HepG2 (cell line): Measurements from ENCODE around the gene ASXL1. TPM values are rescaled to one million over a fixed set of nuclear protein-coding genes. Genes with fewer than 3 reads are reported as not detected.

Experiments used
- ADNP ChIP-seq: sonication (generic); formaldehyde crosslinking; IDR thresholded peaks from 2 replicates; pipeline ENCODE4 v1.4.0; 2020; ENCODE audit warnings: missing genetic modification reagents
- ATF2 ChIP-seq: sonication (generic); formaldehyde crosslinking; IDR thresholded peaks from 2 replicates; pipeline ENCODE4 v1.4.0; 2020; ENCODE audit warnings: missing genetic modification reagents
- HMGA1 ChIP-seq: sonication (generic); formaldehyde crosslinking; conservative IDR thresholded peaks from 2 replicates; pipeline ENCODE4 v1.4.0; 2020; ENCODE audit warnings: missing genetic modification reagents
- HNF4G ChIP-seq, 2 experiments: sonication (generic) in 1 of 2; formaldehyde crosslinking in 1 of 2; IDR thresholded peaks; 2 replicates each; pipeline versions ENCODE4 v1.4.0 to v1.6.1; 2011 to 2020; ENCODE audit warnings: borderline replicate concordance in 2 of 2, low read depth in 2 of 2, mild to moderate bottlenecking in 2 of 2, low read length in 1 of 2, missing genetic modification reagents in 1 of 2, moderate library complexity in 1 of 2
- HOXD1 ChIP-seq: sonication (generic); formaldehyde crosslinking; IDR thresholded peaks from 2 replicates; pipeline ENCODE4 v1.5.0; 2020; ENCODE audit warnings: missing genetic modification reagents
- IKZF1 ChIP-seq: fragments of 450-650 bp; IDR thresholded peaks from 2 replicates; pipeline ENCODE4 v1.7.1; 2016
- MIXL1 ChIP-seq: IDR thresholded peaks from 2 replicates; pipeline ENCODE4 v1.6.1; 2016
- PHB2 ChIP-seq: fragments of 450-650 bp; IDR thresholded peaks from 2 replicates; pipeline ENCODE4 v1.6.1; 2018; ENCODE audit not compliant: partially characterized antibody
- PLSCR1 ChIP-seq: sonication (generic); formaldehyde crosslinking; IDR thresholded peaks from 2 replicates; pipeline ENCODE4 v1.5.0; 2020; ENCODE audit warnings: missing genetic modification reagents, mild to moderate bottlenecking, borderline replicate concordance
- RFX5 ChIP-seq: IDR thresholded peaks from 2 replicates; pipeline ENCODE4 v1.6.1; 2011; ENCODE audit warnings: low read depth, low read length, improper control_type of control experiment
- TEAD3 ChIP-seq: optimal IDR thresholded peaks from 2 replicates; pipeline ENCODE3; 2016; ENCODE audit warnings: borderline replicate concordance
- ZNF101 ChIP-seq: sonication (generic); formaldehyde crosslinking; IDR thresholded peaks from 2 replicates; pipeline ENCODE4 v1.4.0; 2020; ENCODE audit warnings: mild to moderate bottlenecking, low read depth, missing genetic modification reagents, borderline replicate concordance
- ZNF180 ChIP-seq: sonication (generic); formaldehyde crosslinking; IDR thresholded peaks from 2 replicates; pipeline ENCODE4 v1.4.0; 2020; ENCODE audit warnings: low read depth, missing genetic modification reagents, borderline replicate concordance
- ZNF614 ChIP-seq: IDR thresholded peaks from 2 replicates; pipeline ENCODE4 v1.6.1; 2018; ENCODE audit warnings: missing biosample characterization, missing genetic modification reagents, inconsistent platforms, borderline replicate concordance
- polyA plus RNA-seq, 8 experiments: library from polyadenylated mRNA; depleted of rRNA in 3 of 8; stranded (reverse) in 7 of 8; unstranded in 1 of 8; fragments of >200 nt; fragmentation: Illumina TruSeq in 4 of 8; extraction: Trizol in 4 of 8; gene quantifications; 2 replicates each; pipeline versions ENCODE4 v1.2.1 to v1.2.3, GENCODE V29; 2011 to 2016; ENCODE audit warnings: low read depth in 4 of 8, missing spikeins in 1 of 8, mixed read lengths in 1 of 8; ENCODE audit not compliant: insufficient read depth in 1 of 8
- total RNA-seq, 5 experiments: library from RNA; depleted of rRNA; stranded (reverse); fragments of >200 nt; fragmentation: Illumina TruSeq; extraction: Trizol; gene quantifications; 2 replicates each; pipeline ENCODE4 v1.2.3, GENCODE V29; 2016; ENCODE audit warnings: low read depth in 1 of 5
- TF ChIP-seq, protein P1 (sequence below): sonication (generic); formaldehyde crosslinking; IDR thresholded peaks from 2 replicates; pipeline ENCODE4 v1.5.1; 2020; ENCODE audit warnings: mild to moderate bottlenecking, missing genetic modification reagents, borderline replicate concordance
- TF ChIP-seq, protein P2 (sequence below): sonication (generic); formaldehyde crosslinking; IDR thresholded peaks from 2 replicates; pipeline ENCODE4 v1.5.1; 2020; ENCODE audit warnings: mild to moderate bottlenecking, moderate library complexity, missing genetic modification reagents
- TF ChIP-seq, protein P3 (sequence below): sonication (generic); formaldehyde crosslinking; IDR thresholded peaks from 2 replicates; pipeline ENCODE4 v1.4.0; 2020; ENCODE audit warnings: missing genetic modification reagents

The ASXL1 gene
- total and polyA plus RNA-seq, 2 of the 13 experiments (the other 11 are each of a cell fraction or from before 2014, with no cell fraction given): 62.1 to 74.8 TPM

DNA sequence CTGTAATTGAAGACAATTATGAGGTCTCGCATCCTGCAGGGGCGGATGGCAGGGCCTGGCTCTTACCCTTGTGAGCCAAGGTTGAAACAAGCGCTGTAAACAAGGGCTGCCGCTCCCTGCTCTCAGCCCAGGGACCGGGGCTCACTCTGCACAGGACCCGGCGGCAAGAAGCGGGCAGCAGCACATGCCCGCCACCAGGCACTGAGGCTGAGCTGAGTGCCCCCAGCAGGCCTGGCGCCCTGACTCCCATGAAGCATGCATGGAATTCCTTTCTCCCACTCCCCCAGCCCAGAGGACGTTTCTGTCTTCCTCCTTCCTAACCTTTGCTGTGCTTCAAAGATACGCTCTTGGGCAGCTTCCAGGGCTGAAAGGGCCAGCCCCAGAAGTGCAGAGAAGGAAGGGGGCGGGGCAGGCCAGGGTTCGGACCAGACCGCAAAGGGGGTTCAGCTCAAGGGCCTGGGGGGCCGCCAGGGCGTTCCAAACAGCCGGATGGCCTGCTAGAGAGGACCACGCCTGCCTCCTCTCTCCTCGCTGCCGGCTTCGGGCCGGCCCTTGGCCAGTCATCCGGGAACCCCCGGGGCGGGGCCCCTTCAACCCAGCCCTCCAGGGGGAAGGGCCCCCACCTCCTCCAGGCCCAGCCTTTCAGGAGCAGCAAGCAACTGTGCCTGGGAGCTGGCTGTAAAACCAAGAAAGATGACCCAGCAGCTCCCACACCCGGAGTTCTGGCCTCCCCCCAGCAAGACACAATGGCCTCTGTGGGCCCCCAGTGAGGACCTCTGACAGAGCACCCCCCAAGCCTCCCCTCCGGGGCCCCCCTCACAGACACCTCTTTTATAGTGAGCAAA lies 117.1 kb downstream of the ASXL1 start (continued):
- TF ChIP-seq, protein P1, sequence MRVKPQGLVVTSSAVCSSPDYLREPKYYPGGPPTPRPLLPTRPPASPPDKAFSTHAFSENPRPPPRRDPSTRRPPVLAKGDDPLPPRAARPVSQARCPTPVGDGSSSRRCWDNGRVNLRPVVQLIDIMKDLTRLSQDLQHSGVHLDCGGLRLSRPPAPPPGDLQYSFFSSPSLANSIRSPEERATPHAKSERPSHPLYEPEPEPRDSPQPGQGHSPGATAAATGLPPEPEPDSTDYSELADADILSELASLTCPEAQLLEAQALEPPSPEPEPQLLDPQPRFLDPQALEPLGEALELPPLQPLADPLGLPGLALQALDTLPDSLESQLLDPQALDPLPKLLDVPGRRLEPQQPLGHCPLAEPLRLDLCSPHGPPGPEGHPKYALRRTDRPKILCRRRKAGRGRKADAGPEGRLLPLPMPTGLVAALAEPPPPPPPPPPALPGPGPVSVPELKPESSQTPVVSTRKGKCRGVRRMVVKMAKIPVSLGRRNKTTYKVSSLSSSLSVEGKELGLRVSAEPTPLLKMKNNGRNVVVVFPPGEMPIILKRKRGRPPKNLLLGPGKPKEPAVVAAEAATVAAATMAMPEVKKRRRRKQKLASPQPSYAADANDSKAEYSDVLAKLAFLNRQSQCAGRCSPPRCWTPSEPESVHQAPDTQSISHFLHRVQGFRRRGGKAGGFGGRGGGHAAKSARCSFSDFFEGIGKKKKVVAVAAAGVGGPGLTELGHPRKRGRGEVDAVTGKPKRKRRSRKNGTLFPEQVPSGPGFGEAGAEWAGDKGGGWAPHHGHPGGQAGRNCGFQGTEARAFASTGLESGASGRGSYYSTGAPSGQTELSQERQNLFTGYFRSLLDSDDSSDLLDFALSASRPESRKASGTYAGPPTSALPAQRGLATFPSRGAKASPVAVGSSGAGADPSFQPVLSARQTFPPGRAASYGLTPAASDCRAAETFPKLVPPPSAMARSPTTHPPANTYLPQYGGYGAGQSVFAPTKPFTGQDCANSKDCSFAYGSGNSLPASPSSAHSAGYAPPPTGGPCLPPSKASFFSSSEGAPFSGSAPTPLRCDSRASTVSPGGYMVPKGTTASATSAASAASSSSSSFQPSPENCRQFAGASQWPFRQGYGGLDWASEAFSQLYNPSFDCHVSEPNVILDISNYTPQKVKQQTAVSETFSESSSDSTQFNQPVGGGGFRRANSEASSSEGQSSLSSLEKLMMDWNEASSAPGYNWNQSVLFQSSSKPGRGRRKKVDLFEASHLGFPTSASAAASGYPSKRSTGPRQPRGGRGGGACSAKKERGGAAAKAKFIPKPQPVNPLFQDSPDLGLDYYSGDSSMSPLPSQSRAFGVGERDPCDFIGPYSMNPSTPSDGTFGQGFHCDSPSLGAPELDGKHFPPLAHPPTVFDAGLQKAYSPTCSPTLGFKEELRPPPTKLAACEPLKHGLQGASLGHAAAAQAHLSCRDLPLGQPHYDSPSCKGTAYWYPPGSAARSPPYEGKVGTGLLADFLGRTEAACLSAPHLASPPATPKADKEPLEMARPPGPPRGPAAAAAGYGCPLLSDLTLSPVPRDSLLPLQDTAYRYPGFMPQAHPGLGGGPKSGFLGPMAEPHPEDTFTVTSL (CRISPR knock-in tag): no peak
- TF ChIP-seq ATF2 (0 out of 2 replicates have a peak, but pooled peaks have one; percentile 20), PHB2 (no peak), HNF4G (IDR thresholded peaks at IDR 0.05; ENCODE audit: borderline replicate concordance, low read depth, low read length) (peak; percentile 75), HNF4G (CRISPR knock-in tag; IDR thresholded peaks at IDR 0.05; ENCODE audit: borderline replicate concordance, low read depth) (peak; percentile 70; the same call in 1 of the 2 replicates), ZNF180 (CRISPR knock-in tag) (0 out of 2 replicates have a peak, but pooled peaks have one; percentile 79), PLSCR1 (CRISPR knock-in tag) (no peak), TEAD3 (CRISPR knock-in tag) (peak; percentile 94), IKZF1 (no peak), MIXL1 (CRISPR knock-in tag) (no peak), ADNP (CRISPR knock-in tag) (no peak), HOXD1 (CRISPR knock-in tag) (peak; percentile 5), ZNF614 (CRISPR knock-in tag) (no peak; the same call in none of the 2 replicates), HMGA1 (CRISPR knock-in tag) (no peak), RFX5 (no peak), ZNF101 (CRISPR knock-in tag) (0 out of 2 replicates have a peak, but pooled peaks have one; percentile 84)
- TF ChIP-seq, protein P2, sequence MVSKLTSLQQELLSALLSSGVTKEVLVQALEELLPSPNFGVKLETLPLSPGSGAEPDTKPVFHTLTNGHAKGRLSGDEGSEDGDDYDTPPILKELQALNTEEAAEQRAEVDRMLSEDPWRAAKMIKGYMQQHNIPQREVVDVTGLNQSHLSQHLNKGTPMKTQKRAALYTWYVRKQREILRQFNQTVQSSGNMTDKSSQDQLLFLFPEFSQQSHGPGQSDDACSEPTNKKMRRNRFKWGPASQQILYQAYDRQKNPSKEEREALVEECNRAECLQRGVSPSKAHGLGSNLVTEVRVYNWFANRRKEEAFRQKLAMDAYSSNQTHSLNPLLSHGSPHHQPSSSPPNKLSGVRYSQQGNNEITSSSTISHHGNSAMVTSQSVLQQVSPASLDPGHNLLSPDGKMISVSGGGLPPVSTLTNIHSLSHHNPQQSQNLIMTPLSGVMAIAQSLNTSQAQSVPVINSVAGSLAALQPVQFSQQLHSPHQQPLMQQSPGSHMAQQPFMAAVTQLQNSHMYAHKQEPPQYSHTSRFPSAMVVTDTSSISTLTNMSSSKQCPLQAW (CRISPR knock-in tag): peak; percentile 78
- TF ChIP-seq, protein P3, sequence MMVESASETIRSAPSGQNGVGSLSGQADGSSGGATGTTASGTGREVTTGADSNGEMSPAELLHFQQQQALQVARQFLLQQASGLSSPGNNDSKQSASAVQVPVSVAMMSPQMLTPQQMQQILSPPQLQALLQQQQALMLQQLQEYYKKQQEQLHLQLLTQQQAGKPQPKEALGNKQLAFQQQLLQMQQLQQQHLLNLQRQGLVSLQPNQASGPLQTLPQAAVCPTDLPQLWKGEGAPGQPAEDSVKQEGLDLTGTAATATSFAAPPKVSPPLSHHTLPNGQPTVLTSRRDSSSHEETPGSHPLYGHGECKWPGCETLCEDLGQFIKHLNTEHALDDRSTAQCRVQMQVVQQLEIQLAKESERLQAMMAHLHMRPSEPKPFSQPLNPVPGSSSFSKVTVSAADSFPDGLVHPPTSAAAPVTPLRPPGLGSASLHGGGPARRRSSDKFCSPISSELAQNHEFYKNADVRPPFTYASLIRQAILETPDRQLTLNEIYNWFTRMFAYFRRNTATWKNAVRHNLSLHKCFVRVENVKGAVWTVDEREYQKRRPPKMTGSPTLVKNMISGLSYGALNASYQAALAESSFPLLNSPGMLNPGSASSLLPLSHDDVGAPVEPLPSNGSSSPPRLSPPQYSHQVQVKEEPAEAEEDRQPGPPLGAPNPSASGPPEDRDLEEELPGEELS (CRISPR knock-in tag): peak; percentile 69
